GM18868 (cell line): ENCODE results near the gene RIN1.
"Not testable (repeated sequence)": the region's sequence is repeated elsewhere in the genome, so short reads cannot be mapped to it uniquely, and the experiment has no call there.

Experiments
- ATAC-seq: cut with Tn5 transposase; IDR thresholded peaks from one replicate; pipeline ENCODE4 v1.9.1; 2021; ENCODE audit warnings: mild to moderate bottlenecking, moderate library complexity; ENCODE audit not compliant: unreplicated experiment

The RIN1 gene, protein sequence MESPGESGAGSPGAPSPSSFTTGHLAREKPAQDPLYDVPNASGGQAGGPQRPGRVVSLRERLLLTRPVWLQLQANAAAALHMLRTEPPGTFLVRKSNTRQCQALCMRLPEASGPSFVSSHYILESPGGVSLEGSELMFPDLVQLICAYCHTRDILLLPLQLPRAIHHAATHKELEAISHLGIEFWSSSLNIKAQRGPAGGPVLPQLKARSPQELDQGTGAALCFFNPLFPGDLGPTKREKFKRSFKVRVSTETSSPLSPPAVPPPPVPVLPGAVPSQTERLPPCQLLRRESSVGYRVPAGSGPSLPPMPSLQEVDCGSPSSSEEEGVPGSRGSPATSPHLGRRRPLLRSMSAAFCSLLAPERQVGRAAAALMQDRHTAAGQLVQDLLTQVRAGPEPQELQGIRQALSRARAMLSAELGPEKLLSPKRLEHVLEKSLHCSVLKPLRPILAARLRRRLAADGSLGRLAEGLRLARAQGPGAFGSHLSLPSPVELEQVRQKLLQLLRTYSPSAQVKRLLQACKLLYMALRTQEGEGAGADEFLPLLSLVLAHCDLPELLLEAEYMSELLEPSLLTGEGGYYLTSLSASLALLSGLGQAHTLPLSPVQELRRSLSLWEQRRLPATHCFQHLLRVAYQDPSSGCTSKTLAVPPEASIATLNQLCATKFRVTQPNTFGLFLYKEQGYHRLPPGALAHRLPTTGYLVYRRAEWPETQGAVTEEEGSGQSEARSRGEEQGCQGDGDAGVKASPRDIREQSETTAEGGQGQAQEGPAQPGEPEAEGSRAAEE

DNA sequence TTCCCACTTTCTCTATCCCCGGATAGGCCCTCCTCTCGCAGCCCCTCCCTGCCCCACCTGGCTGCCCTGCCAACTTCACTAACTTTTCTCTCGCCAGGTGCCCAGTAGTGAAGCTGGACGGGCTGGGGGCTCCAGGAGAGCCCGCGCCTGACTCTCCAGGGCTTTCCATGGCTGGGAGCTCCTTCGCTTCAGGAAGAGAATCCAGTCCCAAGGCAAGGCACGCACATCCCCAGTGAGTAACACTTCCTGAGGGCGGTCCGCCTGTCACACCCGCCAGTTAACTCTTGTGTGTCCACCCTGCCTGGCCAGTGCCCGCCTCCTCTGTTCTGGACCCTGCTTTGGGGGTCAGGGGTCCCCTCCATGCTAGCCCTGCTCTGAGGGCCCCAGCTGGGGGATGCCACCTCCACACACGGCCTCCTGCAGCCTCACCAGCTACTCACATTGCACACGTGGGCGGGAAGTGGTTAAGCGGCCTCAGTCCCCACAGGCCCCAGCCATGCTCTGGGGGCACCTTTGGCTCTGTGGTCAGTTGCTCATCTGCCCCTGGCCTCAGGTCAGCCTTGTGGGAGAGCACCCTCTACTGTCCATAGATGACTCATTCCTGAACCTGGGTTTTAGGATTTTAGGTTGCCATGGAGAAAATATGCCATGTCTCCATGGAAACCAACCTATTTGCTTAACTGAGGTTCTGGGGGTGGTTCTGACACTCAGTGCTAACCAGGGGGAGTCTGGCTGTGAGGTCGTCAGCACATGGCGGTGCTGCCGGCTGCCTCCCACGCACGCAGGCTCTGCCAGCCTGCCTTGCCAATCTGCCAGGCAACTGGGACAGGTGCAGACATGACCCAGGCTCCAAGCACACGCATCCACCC lies at the start of gene RIN1:
Gene RIN1 (minus strand): TSS at position 201 of the 869 bp plus-strand sequence. CDS start 32 bp downstream, at position 169.
- no peak for ATAC-seq

DNA sequence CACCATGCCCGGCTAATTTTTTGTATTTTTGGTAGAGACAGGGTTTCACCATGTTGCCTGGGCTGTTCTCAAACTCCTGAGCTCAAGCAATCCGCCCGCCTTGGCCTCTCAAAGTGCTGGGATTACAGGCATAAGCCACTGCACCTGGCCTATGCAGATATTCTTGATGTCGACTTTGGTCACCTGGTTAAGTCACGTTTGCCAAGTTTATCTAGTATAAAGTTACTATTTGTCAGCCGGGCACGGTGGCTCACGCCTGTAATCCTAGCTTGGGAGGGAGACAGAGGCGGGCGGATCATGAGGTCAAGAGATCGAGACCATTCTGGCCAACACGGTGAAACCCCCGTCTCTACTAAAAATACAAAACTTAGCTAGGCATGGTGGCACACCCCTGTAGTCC lies 48.1 kb upstream of the RIN1 start:
- not testable (repeated sequence) for ATAC-seq

DNA sequence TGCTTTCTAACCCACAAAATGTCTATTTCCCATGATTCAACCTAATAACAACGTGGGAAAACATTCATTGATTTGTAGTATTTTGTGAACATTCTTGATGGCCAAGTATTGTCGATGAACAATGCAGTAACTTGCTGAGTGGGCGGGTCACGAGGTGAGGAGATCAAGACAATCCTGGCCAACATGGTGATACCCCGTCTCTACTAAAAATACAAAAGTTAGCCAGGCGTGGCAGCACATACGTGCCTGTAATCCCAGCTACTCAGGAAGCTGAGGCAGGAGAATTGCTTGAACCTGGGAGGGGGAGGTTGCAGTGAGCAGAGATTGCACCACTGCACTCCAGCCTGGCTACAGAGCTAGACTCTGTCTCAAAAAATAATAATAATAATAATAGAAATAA lies 44.0 kb upstream of the RIN1 start:
- not testable (repeated sequence) for ATAC-seq

DNA sequence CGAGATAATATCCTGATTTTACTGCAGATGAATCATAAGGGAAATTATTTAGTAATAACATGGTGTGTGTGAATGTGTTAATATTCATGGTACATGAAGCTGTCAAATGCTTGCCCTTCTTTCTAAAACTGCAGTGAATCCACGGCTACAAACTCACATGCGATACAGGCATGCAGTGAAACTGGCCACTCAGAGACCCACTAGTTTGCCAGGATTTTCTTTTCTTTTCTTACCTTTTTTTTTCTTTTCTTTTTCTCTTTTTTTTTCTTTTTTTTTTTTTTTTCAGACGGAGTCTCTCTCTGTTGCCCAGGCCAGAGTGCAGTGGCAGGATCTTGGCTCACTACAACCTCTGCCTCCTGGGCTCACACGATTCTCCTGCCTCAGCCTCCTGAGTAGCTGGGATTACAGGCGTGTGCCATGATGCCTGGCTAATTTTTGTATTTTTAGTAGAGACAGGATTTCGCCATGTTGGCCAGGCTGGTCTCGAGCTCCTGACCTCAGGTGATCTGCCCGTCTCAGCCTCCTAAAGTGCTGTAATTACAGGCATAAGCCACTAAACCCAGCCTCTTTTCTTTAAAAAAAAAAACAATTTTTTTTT lies 37.6 kb upstream of the RIN1 start:
- not testable (repeated sequence) for ATAC-seq

DNA sequence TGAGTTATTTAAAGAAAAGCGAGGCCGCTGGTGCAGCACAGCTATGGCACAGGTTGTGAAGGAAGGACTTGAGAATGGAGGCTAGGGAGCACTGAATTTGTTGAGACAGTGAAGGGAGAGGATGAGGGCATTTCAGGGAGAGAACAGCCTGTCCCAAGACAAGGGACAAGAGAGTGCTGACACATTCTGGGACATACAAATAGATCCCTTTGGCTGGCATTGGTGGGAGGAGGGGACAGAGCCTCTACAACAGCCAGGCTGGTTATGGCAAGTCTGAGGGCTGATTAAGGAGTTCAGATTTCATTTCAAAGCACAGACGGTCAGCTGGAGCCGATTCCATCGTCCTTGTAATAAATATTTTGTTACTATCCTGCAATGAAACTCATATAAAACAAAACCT lies 37.0 kb upstream of the RIN1 start:
- no peak for ATAC-seq

DNA sequence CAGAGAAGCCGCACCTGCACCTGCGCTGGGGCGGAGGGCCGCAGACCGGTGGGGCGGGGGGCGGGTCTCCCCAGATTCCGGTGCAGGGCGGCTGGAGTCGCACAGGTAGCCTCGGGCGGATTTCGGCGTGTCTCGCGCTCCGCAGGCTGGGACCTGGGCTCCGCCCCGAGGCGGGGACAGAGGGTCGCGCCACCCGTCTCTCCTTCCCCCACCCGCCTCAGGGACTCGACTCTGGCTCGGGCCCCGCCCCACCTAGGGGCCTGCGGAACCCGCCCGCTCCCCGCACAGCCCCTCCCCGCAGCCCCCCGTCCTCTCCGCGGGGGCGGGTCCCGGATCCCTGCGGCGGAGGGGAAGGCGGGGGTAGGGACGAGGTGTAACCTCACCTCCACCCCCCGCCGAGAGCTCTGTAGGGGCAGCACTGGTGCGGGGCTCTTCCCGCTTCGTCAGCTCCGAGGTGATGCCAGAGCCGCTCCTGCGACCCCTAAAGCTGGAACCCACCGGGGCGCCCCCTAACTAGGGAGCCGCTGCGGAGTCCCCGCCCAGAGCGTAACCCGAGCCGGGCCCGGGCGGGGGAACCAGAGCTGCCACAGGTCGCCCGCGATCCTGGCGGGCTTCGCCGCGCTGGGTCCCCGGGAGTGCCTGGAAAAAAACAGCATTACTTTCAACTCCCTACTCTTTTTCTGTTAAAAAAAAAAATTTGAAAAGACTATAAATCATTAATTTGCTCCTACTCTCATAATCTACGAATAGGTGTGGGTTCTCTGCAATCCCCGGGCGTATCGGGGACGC lies 35.6 kb upstream of the RIN1 start, which contains the start of gene SLC29A2:
Gene SLC29A2 (minus strand): TSS at position 134 of the 789 bp plus-strand sequence. CDS start 169 bp downstream, outside the sequence.
- peak; percentile 78 for ATAC-seq

DNA sequence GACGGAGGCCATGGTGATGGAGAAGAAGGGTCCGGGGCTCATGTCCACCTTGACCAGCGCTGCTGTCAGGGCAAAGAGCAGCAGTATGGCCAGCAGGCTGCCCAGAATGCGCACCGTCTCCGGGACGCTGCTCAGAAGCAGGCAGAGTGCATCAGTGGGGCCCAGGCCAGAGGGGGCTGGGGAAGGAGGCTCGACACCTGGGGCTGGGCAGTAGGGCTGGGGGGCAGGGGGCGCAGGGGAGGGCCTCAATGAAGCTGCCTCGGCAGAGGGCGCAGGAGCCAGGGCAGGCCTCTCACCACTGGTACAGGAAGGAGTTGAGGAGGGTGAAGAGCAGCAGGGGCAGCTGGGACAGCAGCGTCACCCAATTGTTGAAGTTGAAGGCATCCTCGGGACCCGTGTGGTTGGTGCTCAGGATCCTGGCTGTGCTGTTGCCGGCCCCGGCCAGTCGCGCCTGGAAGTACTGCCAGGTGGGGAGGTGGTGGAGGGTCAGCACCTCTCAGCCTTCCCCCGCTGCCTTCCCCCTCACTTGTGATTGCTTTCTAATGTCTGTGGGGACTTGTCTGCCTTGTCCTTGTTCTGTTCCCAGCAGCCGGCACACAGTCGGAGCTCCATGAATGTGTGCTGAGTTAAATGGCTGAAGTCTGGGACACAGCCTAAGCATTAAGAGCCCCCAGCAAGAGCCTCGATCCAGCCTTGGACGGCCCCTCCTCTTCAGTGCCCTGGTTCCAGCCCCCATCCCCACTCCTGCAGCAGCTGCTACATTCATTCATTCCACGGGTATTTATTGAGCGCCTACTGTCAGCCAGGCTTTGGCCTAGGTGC lies 33.0 kb upstream of the RIN1 start:
- no peak for ATAC-seq

DNA sequence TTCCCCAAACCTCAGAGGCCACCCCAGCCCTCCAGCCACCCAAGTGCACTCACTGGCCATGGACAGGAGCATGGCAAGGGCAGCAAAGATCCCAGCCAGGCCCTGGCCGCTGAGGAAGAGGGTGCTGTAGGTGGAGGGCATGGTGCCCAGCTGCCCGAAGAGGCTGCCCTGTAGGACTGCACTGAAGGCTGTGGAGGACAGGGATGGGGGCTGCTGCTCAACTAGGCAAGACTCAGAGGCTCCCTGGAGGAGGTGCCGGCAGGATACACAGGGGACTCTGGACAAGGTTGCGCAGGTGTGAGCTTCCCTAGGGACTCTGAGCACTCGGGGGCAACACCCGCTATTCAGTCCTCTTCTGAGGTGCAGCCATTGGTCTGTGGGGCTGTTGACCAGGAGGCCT lies 32.2 kb upstream of the RIN1 start:
- ATAC-seq, result no peak

DNA sequence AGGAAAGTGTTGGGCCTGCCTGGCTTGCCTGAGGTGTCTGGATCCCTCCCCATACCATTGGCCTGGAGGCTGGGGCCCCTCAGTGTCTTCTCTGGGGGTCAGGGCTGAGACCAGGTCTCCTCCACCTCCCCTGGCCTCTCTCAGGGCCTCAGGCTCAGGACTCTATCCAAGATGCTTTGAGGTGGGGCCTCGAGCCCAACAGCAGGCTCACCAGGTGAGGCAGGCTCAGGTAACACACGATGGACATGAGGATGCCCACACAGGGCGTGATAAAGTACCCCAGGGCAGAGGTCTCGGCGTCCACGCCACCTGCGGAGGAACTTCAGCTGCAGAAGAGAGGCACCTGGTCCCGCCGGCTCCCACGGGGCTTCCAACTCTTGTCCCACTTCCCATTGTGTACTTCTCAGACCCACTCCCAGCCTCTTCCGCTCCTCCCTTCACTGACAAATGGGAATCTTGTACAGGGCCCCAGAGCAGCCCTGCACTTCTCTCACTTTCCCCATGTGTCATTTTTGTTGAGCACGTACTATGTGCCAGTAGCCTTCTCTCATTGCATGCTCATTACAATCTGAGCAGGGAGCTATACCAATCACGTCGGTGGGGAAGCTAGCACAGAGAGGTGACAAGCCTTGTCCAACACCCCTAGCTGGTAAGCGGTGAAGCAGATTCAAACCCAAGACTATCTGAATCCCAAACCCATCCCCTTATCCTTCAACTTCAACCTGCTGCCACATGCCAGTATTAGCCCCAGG lies 31.5 kb upstream of the RIN1 start:
- no peak for ATAC-seq

DNA sequence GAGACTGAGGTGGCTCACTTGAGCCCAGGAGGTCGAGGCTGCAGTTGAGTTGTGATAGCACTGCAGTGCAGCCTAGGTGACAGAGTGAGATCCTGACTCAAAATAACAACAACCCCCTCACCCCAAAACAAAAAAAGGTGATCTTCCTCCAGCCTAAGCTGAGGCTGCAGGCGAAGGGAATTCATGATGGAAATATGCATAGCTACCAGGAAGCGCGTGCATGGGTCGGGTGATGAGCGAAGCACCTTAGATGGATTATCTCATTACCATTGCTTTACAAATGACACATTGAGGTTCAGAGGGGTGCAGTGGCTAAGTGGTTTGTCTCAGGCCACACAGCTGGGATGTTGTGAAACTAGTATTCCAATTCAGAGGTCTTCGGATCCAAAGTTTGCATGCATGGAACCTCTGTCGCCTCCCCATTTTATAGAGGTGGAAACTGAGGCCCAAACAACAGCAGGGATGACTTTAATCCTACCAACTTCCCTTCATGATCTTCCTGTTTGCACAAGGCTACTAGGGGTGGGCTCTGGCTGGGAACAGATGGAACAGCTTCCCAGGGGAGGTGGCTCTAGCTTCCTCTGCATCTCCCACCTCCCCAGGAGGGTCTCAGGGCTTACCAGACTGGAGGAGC lies 30.7 kb upstream of the RIN1 start:
- no peak for ATAC-seq

DNA sequence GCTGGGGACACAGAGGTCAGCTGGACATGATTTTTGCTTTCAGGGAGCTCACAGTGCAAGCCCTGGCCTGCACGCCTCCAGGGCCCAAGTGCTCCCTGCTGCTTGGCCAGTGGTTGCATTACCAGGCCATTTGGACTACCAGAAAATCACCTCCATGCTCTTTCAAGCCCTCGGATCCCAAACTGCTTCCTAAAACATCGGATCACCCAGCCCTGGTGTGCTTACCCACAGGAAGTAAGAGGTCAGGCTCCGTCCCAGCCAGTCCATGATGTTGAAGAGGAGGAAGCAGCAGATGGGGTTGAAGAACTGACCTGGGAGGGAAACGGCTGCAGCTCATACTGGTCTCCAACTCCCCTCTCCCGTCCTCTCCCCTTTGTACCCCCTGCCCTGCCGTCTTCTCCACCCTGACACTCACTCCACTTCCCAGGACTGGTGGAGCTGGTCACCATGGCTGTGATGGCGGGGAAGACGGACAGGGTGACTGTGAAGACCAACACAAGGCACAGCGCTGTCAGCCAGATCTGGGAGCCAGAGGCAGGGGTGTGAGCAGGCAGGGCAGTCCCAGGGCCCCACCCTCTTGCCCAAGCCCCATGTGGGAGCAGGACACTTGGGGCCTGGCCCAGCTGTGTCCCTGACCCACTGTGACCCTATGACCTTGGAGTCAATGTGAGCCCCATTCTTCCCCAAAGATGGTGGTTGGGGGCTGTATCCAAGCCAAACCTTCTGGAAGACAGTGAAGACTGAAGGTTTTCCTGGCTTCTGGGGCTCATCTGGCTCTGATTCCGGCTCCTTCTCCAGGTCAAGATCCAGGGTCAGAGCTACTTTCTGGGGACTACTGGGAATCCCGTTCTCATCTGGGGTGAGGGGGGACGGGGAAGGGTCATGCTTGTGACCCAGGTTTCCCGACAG lies 29.7 kb upstream of the RIN1 start:
- ATAC-seq, result no peak

DNA sequence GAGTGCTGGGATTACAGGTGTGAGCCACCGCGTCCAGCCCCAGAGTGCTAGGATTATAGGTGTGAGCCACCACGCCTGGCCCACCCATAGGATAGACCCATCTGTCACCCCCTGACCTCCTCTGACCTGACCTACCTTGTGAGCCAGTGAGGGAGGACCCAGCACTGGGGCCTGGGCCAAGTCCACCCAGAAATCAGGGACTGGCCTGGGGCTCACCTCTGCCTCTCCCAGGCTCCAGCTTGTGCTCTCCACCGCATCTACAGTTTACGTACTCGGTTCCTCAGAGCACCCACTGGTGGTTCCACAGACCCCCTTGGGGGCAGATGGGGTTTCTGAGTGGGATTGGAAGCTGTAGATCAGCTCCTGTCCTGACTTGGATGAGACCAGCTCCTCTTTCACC lies 28.9 kb upstream of the RIN1 start:
- ATAC-seq, result no peak

DNA sequence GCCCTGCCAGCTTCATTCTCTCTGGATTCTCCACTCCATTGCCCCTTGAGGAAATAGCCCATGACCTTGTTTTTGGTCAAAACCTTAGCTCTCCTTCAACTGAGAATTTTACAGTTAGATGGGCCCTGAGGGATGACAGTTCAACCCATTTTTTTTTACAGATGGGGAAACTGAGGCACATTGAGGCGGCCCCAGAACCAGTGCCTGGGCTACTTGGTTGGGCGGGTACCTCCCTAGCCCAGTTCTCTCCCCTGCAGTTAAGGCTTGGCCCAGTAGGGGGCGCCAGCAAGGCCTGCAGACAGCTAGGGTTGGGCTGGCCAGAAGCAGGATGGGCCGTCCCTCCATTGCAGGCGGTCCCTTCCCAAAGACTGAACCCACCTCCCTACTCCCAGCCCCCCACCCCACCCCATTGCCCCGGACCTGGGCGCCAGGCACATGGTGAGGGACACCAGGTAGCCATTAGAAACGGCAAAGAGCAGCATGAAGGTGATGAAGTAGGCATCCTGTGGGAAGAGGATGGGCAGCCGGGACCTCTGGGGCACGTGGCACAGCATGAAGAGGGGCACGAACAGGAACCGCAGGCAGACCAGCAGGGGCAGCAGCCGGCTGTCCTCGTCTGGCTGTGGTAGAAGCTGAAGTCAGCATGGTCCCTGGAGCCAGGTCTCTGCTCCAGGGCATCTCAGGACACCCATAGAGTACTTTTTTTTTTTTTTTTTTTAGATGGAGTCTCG lies 27.7 kb upstream of the RIN1 start:
- no peak for ATAC-seq

DNA sequence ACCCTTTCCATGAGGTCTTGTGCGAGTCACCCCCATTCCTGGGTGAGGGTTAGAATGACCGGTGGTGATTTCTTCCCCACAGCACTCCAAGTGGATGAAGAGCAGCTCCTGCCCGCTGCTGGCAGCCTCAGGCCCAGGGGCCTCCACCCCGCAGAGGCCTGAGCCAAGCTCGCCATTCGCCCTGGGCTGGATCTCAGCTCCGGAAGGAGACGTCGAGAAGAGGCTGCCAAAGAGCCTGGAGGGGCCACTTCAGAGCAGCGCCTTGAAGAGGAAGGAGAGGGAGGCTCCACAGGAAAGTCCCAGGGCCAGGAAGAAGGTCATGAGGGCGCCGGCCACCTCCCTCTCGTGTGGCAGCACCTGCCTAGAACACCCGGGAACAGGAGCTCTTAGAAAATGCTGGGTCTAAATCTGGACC lies 27.0 kb upstream of the RIN1 start:
- ATAC-seq, result no peak

DNA sequence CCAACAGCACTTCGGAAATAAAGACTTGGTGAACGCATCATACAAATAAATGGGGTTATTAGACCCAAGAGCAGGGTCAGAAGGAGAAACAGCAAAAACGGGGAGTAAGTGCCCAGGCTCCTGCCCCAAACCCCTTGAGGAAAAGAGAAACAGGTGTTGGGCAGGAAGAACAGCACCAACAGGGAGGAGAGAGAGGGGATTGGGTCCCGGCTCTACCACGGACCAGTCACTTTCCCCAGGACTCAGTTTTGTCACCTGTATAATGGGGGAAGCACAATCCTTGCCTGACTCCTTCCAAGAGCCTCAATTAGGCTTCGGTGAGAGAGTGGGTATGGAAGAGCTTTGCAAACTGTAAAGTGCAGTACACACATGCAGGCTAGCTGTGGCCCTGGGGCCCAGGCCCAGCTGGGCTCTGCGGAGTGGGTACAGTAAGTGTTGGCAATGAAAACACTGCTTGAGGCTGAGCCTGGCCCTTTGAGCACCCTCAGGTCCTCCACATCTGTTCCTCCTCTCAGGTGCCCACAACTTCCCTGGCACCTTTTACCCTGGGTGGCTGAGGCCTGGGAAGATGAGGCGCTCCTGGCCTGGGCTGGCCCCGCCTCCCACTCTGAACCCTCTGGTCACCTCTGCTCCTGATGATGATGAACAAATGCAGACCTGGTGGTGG lies 26.4 kb upstream of the RIN1 start:
- ATAC-seq, result no peak
